NCI-H187 (cell line): Measurements from ENCODE around the gene APOBEC3G.
"Not testable (repeated sequence)": the region's sequence is repeated elsewhere in the genome, so short reads cannot be mapped to it uniquely, and the experiment has no call there.

ENCODE experiments used
- DNase-seq, 2 experiments: peaks; one replicate each; lab custom pipeline; 2025; lab: John Stamatoyannopoulos, UW

APOBEC3G gene

DNA sequence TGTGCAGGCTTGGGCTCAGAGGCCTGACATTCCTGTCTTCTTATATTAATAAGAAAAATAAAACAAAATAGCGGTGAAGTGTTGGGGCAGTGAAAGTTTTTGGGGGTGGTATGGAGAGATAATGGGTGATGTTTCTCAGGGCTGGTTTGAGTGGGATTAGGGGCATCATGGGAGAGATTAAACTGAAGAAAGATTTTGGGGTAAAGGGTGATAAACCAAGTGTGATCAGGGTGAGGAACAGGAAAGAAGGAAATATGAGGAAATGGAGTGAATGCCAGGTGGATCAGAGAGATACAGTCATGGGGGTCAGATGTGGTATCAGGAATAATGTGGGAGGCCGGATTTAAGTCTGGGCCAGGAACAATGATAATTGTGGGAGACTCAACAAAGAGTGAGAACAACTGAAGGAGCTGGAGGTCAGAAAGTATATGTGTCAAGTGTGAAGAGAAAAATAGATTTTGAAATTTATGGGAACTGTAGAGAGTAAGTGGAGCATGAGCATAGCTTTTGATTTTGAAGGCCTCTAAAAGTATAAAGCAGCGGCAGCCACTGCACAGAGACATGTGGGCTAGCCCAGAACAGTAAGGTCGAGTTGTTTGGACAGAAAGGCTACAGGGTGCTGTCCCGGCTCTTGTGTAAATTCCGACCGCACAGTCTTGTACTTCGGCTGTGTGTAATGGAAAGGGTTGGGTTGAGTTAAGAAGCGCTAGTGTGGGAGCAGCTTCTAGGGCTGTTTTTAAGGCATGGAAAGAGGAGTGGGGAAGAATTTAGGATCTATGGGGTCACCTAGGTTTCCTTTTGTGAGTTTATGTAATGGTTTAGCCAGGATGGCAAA lies 10.4 kb upstream of the APOBEC3G start:
- DNase-seq = not testable (repeated sequence)

GRCh38 chr22:39068033-39068785 lies 8.9 kb upstream of the APOBEC3G start:
- no peak for DNase-seq

DNA sequence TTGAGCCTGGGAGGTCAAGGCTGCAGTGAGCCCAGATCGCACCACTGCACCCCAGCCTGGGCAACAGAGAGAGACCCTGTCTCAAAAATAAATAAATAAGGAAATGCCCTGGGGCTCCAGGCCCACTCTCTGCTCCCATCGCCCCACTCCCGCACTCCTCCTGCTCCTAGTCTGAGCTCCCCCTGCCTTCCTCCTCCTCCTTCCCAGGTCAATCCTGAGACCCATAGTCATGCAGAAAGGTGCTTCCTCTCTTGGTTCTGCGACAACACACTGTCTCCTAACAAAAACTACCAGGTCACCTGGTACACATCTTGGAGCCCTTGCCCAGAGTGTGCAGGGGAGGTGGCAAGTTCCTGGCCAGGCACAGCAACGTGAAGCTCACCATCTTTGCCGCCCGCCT lies 6.9 kb upstream of the APOBEC3G start:
- no peak for DNase-seq

DNA sequence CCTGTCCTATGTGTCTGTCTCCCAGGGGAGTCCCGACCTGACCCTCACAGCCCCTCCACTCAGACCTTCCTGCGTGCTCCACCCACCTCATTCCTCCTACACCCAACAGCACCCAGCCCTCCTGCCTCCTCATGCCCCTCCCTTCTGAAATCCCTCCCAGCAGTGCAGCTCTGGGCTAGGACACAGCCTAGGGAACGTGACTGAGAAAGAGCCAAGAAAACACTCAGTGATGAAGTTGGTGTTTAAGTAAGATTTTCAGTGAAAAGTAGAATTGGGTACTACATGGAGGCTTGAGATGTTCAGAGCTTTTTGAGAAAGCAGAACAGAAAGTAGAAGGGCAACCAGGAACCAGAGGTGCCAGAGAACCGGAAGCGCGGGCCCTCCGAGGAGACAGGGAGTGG lies 4.5 kb upstream of the APOBEC3G start:
- DNase-seq = not testable (repeated sequence)

DNA sequence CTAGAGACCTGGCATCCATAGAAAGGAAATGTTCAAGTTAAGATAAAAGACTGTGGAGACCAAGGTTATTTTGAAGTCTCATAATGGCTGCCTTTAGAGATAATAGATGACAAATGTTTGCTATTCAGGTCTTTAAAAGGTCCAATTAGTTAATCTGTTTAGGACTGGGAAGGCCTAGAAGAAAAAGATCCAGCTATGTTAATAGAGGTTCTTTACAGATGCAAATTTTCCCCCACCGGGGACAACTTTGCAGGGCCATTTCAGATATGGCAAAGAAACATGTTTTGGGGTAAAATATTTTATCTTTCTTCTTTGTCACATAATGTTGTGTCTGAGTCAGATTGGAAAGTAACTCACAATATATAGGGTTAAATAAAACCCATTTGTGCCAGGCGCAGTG lies 3.1 kb upstream of the APOBEC3G start:
- DNase-seq = no peak

DNA sequence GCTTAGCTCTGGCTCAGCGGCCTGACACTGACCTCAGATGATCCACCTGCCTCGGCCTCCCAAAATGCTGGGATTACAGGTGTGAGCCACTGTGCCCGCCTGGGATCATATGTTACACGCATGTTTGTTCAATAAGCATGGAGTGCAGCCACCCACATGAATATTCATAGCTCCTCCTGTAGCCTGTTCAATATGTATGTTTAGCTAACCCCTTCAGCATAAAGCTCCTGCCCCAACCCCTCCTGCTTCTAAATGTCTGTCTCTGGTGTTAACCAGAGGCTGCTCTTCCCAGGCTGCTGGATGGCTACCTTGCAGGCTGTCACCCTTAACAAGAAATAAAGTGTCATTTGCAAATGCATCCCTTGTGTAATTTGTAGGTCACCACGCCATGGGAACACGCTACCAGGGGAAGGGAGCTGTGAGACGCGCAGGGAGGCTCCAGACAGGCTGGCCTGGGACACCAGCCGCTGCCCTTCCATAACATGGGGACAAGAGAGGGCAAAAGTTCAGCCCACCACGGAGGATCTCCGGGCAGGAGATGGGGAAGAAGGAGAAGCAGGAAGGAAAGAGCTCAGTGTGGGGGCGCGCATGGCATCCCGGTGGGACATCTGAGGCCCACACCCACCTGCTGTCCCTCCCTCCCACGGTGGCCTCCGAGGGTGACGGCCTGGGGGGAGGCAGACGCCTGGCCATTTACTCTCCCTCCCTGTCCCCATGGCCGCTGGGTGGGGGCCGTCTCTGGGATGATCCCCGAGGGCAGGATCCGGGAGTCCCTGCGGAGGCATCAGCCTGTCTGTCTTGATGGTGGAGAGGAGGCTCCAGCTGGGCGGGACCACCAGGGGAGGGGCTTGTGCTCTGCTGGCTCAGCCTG lies 685 bp upstream of the APOBEC3G start:
- not testable (repeated sequence) for DNase-seq

DNA sequence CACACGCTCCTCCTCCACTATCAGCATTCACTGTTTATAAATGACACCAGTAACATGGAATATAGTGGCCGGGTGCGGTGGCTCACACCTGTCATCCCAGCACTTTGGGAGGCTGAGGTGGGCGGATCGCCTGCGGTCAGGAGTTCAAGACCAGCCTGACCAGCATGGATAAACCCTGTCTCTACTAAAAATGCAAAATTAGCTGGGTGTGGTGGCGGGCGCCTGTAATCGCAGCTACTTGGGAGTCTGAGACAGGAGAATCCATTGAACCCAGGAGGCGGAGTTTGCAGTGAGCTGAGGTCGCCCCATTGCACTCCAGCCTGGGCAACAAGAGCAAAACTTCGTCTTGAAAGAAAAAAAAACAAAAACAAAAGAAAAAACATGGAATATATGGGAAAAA lies 837 bp downstream of the APOBEC3G start:
- not testable (repeated sequence) for DNase-seq

- no peak for DNase-seq
These were observed 1.3 kb downstream of the APOBEC3G start for GRCh38 chr22:39078329-39078728.

DNA sequence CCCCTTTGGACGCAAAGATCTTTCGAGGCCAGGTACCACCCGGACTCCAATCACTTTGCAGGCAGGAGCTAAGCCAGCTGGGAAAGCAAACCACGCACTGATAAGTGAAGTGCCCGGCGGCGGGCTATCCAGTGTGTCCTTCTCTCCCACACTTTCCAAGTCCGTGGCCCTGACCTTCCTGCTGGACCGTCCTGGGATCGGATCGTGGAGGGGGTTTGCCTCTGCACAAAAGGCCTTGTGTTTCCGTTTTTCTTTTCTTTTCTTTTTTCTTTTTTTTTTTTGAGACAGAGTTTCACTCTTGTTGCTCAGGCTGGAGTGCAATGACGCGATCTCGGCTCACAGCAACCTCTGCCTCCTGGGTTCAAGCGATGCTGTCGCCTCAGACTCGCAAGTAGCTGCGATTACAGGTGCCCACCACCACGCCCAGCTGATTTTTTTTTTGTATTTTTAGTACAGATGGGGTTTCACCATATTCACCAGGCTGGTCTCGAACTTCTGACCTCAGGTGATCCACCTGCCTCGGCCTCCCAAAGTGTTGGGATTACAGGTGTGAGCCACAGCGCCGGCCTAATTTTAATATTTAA lies 2.1 kb downstream of the APOBEC3G start:
- not testable (repeated sequence) for DNase-seq

- DNase-seq = no peak
These were observed 3.1 kb downstream of the APOBEC3G start for GRCh38 chr22:39080052-39080762.

- no peak for DNase-seq
These were observed 3.9 kb downstream of the APOBEC3G start for GRCh38 chr22:39081016-39081415.

- no peak for DNase-seq
These were observed 4.5 kb downstream of the APOBEC3G start for GRCh38 chr22:39081598-39081997.

DNA sequence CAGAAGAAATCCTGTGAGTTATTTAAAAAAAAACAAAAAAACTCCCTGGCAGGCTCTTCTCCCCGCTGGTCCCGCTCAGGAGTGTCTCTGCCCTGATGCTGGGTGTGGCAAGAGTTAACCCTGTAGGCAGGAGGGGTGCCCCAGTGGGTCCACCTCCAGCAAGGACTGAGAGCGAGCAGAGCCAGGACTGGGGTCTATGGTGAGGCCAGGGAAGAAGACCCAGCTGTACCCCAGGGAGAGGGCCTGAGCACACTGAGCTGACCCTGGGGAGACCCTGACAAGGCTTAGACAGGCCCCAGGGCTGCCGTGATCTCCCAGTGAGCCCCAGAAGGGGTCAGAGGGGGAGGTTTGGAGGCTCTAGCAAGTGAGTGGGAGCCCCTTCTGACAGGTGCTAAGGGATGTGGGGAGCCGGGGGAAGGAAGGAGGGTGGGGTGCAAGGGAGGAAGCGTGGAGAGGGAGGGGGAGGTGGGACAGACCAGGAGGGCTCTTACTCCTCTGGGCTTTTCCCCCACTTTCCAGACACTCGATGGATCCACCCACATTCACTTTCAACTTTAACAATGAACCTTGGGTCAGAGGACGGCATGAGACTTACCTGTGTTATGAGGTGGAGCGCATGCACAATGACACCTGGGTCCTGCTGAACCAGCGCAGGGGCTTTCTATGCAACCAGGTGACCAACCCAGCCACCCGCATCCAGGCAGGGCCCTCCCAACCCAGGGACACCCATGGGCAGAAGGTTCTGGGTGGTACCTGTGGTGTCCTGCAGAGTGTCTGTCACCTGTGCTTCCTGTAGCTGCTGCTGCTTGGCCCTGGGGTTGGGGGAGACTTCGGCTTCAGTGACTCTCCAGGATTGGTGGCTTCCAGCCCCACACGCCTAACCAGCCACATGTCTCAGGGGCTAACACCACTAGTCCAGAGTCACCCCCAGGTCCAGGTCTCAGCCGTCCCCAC lies 6.4 kb downstream of the APOBEC3G start:
- DNase-seq = no peak

DNA sequence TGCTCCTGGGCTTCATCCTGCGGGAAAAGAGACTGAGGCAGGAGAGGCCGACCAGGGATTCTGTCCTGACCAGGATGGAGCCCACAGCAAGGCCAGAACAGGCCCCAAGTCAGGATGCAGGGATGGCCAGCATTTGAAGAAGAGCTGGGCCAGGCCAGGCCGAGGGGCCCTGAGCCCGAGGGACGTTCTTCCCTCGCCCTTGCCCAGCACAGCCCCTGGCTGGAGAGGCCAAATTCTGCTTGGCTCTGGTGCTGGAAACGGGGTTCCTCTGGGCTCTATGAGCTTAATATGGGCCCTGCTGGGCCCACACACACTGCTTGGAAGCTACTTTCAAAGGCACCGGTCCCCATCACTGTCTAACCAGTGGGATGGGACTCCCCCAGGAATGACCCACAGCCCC lies 7.6 kb downstream of the APOBEC3G start:
- DNase-seq = no peak

- no peak for DNase-seq
These were observed 10.0 kb downstream of the APOBEC3G start for GRCh38 chr22:39087098-39087497.

- no peak for DNase-seq
These were observed 11.0 kb downstream of the APOBEC3G start for GRCh38 chr22:39087881-39088684.

- no peak for DNase-seq
These were observed 11.6 kb downstream of the APOBEC3G start for GRCh38 chr22:39088685-39089032.

GRCh38 chr22:39089928-39090327 lies 12.9 kb downstream of the APOBEC3G start:
- no peak for DNase-seq

DNA sequence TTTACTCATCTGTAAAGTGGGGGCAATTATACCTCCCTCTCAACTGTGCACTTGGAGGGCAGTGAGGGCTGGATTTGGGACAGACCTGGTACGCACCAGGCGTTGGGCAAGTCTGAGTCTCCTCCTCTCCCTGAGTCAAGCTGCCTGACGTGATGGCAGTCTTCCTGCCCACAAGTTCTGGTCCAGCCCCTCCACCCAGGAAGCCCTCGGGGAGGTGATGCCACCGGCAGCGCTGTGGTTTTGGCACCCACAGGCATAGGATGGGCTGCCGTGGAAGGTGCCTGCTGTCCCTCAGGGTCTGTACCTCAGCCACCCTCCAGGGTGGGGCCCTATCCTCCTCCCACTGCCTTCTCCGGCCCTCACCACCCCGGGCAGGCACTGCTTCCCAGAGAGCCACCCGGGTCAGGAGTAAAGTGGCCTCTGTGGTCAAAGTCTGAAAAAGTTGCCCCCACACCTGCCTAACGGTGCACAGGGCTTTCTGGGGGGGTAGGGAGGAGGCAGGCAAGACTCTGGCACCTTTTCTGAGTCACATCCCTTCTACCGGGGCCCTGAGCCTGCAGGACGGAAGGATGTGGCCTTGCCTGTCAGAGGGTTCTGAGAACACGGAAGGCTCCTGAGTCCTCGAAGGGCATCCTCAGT lies 13.5 kb downstream of the APOBEC3G start:
- no peak for DNase-seq
